Spleen (tissue), 11 donors: ENCODE results near the gene LRTM2. TPM values are rescaled to one million over a fixed set of nuclear protein-coding genes. Genes with fewer than 3 reads are reported as not detected.

Source experiments
- DNase-seq: peaks from one replicate; pipeline ENCODE4 v3.0.0-alpha.2; 2020
- H3K27ac ChIP-seq, 8 donors: fragments of 200-600 bp; sonication (generic) in 7 of 8; 1 replicate in 4 of 8; 2 replicates in 4 of 8; pipeline versions ENCODE4 v1.5.0 to v1.8.0; 2016 to 2021; ENCODE audit warnings: inconsistent platforms in 4 of 8, mild to moderate bottlenecking in 4 of 8, moderate library complexity in 1 of 8
- H3K27me3 ChIP-seq, 7 donors: fragments of 200-600 bp; sonication (generic) in 6 of 7; replicated peaks in 1 of 7; 1 replicate in 4 of 7; 2 replicates in 3 of 7; pipeline versions ENCODE4 v1.5.0 to v1.8.0; 2016 to 2021; ENCODE audit warnings: inconsistent platforms in 3 of 7, mild to moderate bottlenecking in 1 of 7
- H3K36me3 ChIP-seq, 6 donors: fragments of 200-600 bp; sonication (generic) in 5 of 6; 1 replicate in 4 of 6; 2 replicates in 2 of 6; pipeline versions ENCODE4 v1.5.0 to v1.8.0; 2016 to 2021; ENCODE audit warnings: inconsistent platforms in 2 of 6
- H3K4me1 ChIP-seq, 6 donors: fragments of 200-600 bp; sonication (generic) in 5 of 6; 1 replicate in 3 of 6; 2 replicates in 3 of 6; pipeline versions ENCODE4 v1.5.0 to v1.8.0; 2016 to 2021; ENCODE audit warnings: inconsistent platforms in 3 of 6
- H3K4me3 ChIP-seq, 8 donors: fragments of 200-600 bp; sonication (generic) in 7 of 8; 1 replicate in 4 of 8; 2 replicates in 4 of 8; pipeline versions ENCODE4 v1.5.0 to v1.8.0; 2016 to 2021; ENCODE audit warnings: inconsistent platforms in 4 of 8, mild to moderate bottlenecking in 4 of 8, moderate library complexity in 2 of 8
- H3K9me3 ChIP-seq, 8 donors: fragments of 200-600 bp; sonication (generic) in 7 of 8; 1 replicate in 4 of 8; 2 replicates in 4 of 8; pipeline versions ENCODE4 v1.5.0 to v1.8.0; 2016 to 2021; ENCODE audit warnings: inconsistent platforms in 4 of 8
- CTCF ChIP-seq, 11 experiments: fragments of 200-600 bp in 7 of 11; fragments of 450-650 bp in 4 of 11; sonication (generic) in 4 of 11; IDR thresholded peaks in 8 of 11; conservative IDR thresholded peaks in 3 of 11; 1 replicate in 7 of 11; 2 replicates in 4 of 11; pipeline versions ENCODE4 v1.4.0 to v1.8.0; 2016 to 2021; ENCODE audit warnings: antibody characterized with exemption in 11 of 11, inconsistent platforms in 4 of 11, mild to moderate bottlenecking in 1 of 11
- POLR2A ChIP-seq, 3 donors: fragments of 450-650 bp; IDR thresholded peaks; one replicate each; pipeline ENCODE4 v1.5.1; 2017; ENCODE audit warnings: antibody characterized with exemption in 3 of 3, mild to moderate bottlenecking in 1 of 3
- POLR2AphosphoS5 ChIP-seq, 3 donors: sonication (generic); formaldehyde crosslinking; IDR thresholded peaks; one replicate each; pipeline ENCODE4 v1.5.1; 2017; ENCODE audit warnings: antibody characterized with exemption in 3 of 3
- WGBS, 5 donors: extraction: QIAGEN DNeasy Blood & Tissue Kit in 3 of 5; methylation state at CpG; one replicate each; pipeline versions ENCODE4 v1.1.5 to v1.1.7; 2013 to 2018; 5-methylcytosine and 5-hydroxymethylcytosine counted together
- intact Hi-C: fragments of 100-400 bp; cut with DNase I; formaldehyde crosslinking; loops from one replicate; pipeline ENCODE4 v1.15.0; 2023; ENCODE audit warnings: low total_unique reads
- polyA plus RNA-seq, 3 donors: library from polyadenylated mRNA; stranded (reverse); fragments of 200-250 nt; gene quantifications; one replicate each; pipeline ENCODE4 v1.2.1, GENCODE V29; 2013
- total RNA-seq, 7 donors: library from RNA; depleted of rRNA in 3 of 7; stranded (reverse); fragments of >200 nt in 3 of 7; fragmentation: NEBNext Ultra II Directional in 4 of 7; extraction: Animal tissue kit (Norgen Biotek cat#: 25700) in 4 of 7; gene quantifications; one replicate each; pipeline versions ENCODE4 v1.1.0 to v1.2.1, GENCODE V29; 2016 to 2021
- donor health status: healthy with polysubstance abuse.
- donor health status: DM: no; HTN: no; CAD: no; lungs with moderate emphysema.
- donor health status: DM: no; HTN: no; CAD: no.
- donor health status: Bipolar disorder and iron deficiency.
- donor health status: healthy.
- donor health status: DM: no; HTN: no; CAD: no.
- donor health status: DM: yes; HTN: yes; CAD: no.

The LRTM2 gene
- total and polyA plus RNA-seq, 10 donors, result 0.12 TPM; not detected in 9

- Histone ChIP-seq H3K4me3 (no peak overlapping the region), H3K36me3 (no peaks in the 10 kb centered on the region), H3K4me1 (no peaks in the 10 kb centered on the region), H3K27me3 (peaks cover 0 to 9% (median 0%) of the 10 kb centered on the region in 7 donors), H3K9me3 (peaks cover 0 to 37% (median 19%) of the 10 kb centered on the region in 8 donors), H3K27ac (no peak overlapping the region)
- no peak for TF ChIP-seq POLR2A (IDR thresholded peaks at IDR 0.05)
- no peak for TF ChIP-seq POLR2AphosphoS5 (IDR thresholded peaks at IDR 0.05)
- no peak for TF ChIP-seq CTCF (IDR thresholded peaks at IDR 0.05 in 8 of 11, conservative IDR thresholded peaks at IDR 0.05 in 3 of 11)
- intact Hi-C loops, result no loop called here
- no peak for DNase-seq
- 78 to 92% (median 87%) methylated on average over 7 of the region's 7 CpGs for WGBS, 5 donors
Measured at GRCh38 chr12:1857821-1858220, 37.5 kb downstream of the LRTM2 start.

- no peaks in the 10 kb centered on the region for H3K4me1 ChIP-seq
- no peaks in the 10 kb centered on the region for H3K36me3 ChIP-seq
- 85 to 93% (median 90%) methylated on average over 11 of the region's 11 CpGs for WGBS, 5 donors
- no peak overlapping the region for H3K27ac ChIP-seq
- H3K27me3 ChIP-seq, result peaks cover 0 to 9% (median 0%) of the 10 kb centered on the region in 7 donors
- intact Hi-C loops, result no loop called here
- peaks cover 0 to 36% (median 19%) of the 10 kb centered on the region in 8 donors for H3K9me3 ChIP-seq
- H3K4me3 ChIP-seq, result no peak overlapping the region
- no peak for DNase-seq
- no peak for TF ChIP-seq POLR2A (IDR thresholded peaks at IDR 0.05)
- no peak for TF ChIP-seq POLR2AphosphoS5 (IDR thresholded peaks at IDR 0.05)
- TF ChIP-seq CTCF (IDR thresholded peaks at IDR 0.05 in 8 of 11, conservative IDR thresholded peaks at IDR 0.05 in 3 of 11), result no peak
Measured at GRCh38 chr12:1858456-1858855, 38.1 kb downstream of the LRTM2 start.

- WGBS, 5 donors, result 72 to 83% (median 80%) methylated on average over 7 of the region's 7 CpGs
- no peak for DNase-seq
- intact Hi-C loops, result no loop called here
Measured at GRCh38 chr12:1859643-1860042, 39.3 kb downstream of the LRTM2 start.

GRCh38 chr12:1862973-1863372 lies 42.6 kb downstream of the LRTM2 start:
- Histone ChIP-seq H3K36me3 (no peaks in the 10 kb centered on the region), H3K27me3 (peaks cover 0 to 35% (median 8%) of the 10 kb centered on the region in 7 donors), H3K27ac (no peak overlapping the region), H3K4me1 (no peaks in the 10 kb centered on the region), H3K9me3 (peaks cover 0 to 5% (median 0%) of the 10 kb centered on the region in 8 donors), H3K4me3 (no peak overlapping the region)
- no peak for DNase-seq
- intact Hi-C loops, result no loop called here
- no peak for TF ChIP-seq POLR2A (IDR thresholded peaks at IDR 0.05)
- TF ChIP-seq POLR2AphosphoS5 (IDR thresholded peaks at IDR 0.05), result no peak
- no peak for TF ChIP-seq CTCF (IDR thresholded peaks at IDR 0.05 in 8 of 11, conservative IDR thresholded peaks at IDR 0.05 in 3 of 11)

More at GRCh38 chr12:1859643-1860042, 39.3 kb downstream of the LRTM2 start:
- H3K27ac ChIP-seq, result no peak overlapping the region
- H3K27me3 ChIP-seq, result peaks cover 0 to 17% (median 2%) of the 10 kb centered on the region in 7 donors
- H3K9me3 ChIP-seq, result peaks cover 0 to 24% (median 16%) of the 10 kb centered on the region in 8 donors
- no peaks in the 10 kb centered on the region for H3K4me1 ChIP-seq
- H3K36me3 ChIP-seq, result no peaks in the 10 kb centered on the region
- no peak overlapping the region for H3K4me3 ChIP-seq
- no peak for TF ChIP-seq CTCF (IDR thresholded peaks at IDR 0.05 in 8 of 11, conservative IDR thresholded peaks at IDR 0.05 in 3 of 11)
- no peak for TF ChIP-seq POLR2AphosphoS5 (IDR thresholded peaks at IDR 0.05)
- TF ChIP-seq POLR2A (IDR thresholded peaks at IDR 0.05), result no peak
